HTR-8/SVneo (cell line): ENCODE measurements around the gene TNN.

Source experiments
- DNase-seq: peaks from one replicate; pipeline ENCODE4 v3.0.0; 2011; ENCODE audit warnings: low spot score, mixed read lengths; ENCODE audit not compliant: insufficient read length
- FAIRE-seq: peaks from 2 replicates; lab custom pipeline; 2011; peaks lifted over from hg19 to GRCh38; lab: Jason Lieb, UNC

Gene TNN

GRCh38 chr1:175137369-175137768 is 69.7 kb downstream of the TNN start:
- DNase-seq (no peak), FAIRE-seq (no peak)

DNA sequence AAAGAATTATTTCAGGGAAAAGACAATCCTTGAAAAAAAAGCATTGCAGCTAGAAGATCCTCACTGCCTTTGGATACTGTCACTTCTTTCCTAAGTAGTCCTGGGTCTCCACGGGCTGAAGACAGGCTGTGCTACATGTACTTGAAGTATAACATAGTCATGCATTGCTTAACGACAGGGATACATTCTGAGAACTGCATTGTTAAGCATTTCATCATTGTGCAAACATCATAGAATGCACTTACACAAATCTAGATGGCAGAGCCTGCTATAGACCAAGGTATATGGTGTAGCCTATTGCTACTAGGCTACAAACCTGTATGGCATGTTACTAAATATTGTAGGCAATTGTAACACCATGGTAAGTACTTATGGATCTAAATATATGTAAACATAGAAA is 70.9 kb downstream of the TNN start:
- FAIRE-seq (no peak), DNase-seq (no peak)

- no peak for FAIRE-seq
- DNase-seq, result no peak
Measured at GRCh38 chr1:175145899-175146528, 78.4 kb downstream of the TNN start.

GRCh38 chr1:175146529-175147213 is 79.0 kb downstream of the TNN start:
- FAIRE-seq (no peak), DNase-seq (peak; percentile 62)

GRCh38 chr1:175147569-175147968 is 79.9 kb downstream of the TNN start:
- FAIRE-seq (no peak), DNase-seq (no peak)

- FAIRE-seq (no peak), DNase-seq (no peak)
Measured at GRCh38 chr1:175148068-175148467, 80.4 kb downstream of the TNN start.

DNA sequence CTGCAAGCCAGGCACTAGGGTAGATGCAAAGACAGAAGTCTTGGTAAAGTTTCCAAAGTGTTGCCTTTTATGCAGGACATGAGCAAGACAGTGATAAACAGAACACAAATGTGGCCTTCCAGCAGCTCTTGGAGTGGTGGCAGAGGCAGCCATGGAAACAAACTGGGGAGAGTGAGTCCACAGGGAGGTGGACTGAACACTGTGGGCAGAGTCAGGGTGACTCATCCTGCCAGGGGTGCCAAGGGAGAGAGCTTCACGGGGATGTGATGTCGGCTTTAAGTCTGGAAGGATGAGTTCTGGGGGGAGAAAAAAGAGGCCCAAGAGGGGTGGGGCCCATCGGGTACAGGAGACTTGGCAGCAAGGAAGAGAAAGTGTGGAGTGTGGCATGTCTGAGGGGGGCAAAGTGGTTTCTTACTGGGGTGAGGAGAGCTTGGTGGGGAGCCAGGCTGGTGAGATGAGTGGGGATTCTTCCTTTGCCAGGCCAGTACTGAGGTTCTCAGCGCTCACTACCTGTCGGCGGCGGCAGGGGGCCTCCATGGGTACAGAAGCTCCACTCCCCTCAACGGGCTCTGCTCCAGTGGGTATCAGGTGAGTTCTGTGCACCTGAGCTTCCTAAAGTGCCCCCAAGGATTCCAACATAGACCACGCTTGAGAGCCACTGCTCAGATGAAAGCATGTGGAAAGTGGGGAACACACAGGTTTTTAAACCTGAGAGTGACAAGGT is 83.1 kb downstream of the TNN start:
- FAIRE-seq, result no peak
- no peak for DNase-seq

DNA sequence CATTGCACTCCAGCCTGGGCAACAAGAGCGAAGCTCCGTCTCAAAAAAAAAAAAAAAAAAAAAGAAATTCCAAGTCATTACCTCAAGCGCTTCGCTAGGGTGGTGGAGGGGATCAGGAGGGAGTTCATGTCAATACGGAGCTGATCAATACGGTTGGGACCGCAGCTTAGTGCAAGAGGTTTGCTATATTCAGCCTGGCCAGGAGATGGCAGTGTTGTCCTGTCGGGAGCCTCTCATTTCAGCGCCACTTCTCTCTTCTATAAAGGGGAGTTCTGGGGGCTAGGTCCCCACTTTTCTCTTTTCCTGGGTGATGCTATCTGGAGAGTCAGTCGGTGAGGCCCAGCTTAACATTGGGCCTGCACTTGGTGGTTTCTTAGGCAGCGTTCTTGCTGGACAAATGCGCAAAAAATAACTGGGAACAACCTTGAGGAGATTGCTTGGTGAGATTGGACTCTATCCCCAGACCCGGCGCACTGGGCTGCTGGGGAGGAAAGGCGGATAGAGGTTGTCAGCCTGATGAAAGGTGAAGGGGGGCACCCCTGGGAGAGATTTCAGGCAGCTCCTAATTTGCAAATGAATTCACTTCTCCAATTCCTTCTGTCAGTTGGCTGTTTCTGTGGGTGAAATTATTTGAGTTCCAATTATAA is 84.5 kb downstream of the TNN start:
- peak; percentile 59 for DNase-seq
- no peak for FAIRE-seq

DNA sequence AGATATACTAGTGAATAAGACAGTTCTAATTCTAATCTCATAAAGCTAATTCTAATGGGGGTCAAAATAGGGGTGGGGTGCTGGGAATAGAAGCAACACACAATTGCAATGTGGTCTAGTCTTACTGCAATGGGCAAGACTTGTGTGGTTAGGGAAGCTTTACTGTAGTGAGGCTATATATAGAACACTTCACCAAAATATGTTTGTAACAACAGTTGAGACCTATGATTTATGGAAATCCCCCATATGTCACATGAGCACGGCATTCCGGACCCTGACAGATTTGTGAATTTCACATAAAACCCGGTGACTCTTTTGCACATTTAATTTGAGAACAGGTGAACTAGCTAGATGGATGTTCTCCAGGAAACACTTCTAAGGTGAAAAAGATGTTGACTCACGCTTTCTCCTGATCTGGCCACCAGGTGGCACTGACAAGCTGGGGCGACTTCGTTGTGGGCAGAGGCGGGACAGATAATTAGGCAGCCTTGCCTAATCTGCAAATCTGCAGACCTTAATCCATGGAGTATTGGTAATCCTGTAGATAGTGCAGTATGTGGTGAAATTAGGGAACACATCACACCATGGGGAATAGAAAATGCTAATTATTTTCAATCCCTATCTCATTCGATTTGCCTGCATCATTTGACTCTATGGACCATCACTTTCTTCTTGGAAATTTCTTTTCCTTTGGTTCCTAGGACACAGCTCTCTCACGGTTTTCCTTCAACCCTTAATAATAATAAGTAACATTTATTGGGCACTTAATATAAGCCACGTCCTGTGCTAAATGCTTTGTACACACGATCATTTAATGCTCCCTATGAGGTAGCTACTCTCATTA is 87.2 kb downstream of the TNN start:
- FAIRE-seq (peak; percentile 46), DNase-seq (peak; percentile 40)

DNA sequence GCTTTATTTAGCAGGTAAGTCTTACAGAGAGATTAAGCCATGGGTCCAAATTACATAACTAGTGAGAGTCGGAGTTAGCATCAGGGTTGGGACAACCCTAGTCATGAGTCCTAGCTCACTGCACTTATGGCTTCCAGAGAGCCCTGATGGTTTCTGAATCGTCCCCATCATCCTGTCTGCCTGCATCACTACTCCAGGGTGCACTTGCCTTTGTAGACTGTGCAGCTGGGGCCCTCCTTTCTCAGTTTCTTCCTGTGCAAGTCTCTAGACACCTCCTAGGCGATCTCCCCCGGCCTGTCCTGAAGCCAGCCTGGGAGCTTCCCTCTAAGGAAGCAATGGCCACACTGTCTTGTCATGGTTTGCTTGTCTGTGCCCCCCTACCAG is 87.8 kb downstream of the TNN start:
- DNase-seq, result no peak
- no peak for FAIRE-seq

- DNase-seq, result no peak
- no peak for FAIRE-seq
Measured at GRCh38 chr1:175155936-175156335, 88.3 kb downstream of the TNN start.

- FAIRE-seq, result no peak
- DNase-seq, result no peak
Measured at GRCh38 chr1:175157200-175157599, 89.6 kb downstream of the TNN start.

DNA sequence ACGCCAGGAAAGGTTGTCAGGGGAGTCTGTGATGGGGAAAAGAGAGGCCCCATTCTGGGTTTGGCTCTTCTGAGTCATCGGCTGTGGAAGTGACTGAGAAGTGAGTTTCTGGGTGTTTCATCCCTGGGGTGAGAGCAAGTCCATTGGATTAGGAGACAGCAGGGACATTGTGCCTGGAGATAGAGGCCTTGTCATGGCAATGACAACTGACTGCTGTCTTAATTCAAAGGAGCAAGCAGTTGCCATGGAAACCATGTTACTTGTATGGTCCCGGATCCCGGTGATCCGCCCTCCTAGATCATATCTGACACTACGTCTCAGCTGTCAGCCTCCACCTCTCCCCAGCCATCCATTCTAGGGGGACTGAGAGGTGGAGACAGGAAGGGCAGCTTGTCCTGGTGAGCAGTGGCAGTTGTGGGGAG is 90.5 kb downstream of the TNN start:
- no peak for FAIRE-seq
- no peak for DNase-seq

- FAIRE-seq, result no peak
- no peak for DNase-seq
Measured at GRCh38 chr1:175162955-175163354, 95.3 kb downstream of the TNN start.

DNA sequence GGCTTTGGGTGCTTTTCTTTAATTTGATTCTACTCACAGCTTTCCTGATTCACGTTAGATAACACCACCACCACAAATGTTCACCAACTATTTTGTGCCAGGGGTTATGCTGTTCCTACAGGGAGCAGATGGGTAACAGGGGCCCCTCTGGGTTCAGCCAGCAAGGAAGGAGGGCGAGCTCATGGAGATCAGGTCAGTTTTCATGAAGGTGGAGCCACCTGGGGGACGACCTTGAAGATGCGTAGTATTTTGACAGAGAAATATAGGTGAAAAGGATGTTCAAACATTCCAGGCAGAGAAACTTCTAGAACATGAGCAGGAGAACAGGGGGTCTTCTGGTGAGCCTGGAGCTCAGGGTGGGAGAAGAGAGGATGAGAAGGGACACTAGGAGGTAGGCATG is 96.1 kb downstream of the TNN start:
- DNase-seq, result no peak
- no peak for FAIRE-seq

GRCh38 chr1:175164751-175165150 is 97.1 kb downstream of the TNN start:
- FAIRE-seq (no peak), DNase-seq (no peak)

- FAIRE-seq (no peak), DNase-seq (no peak)
Measured at GRCh38 chr1:175166746-175167145, 99.1 kb downstream of the TNN start.

DNA sequence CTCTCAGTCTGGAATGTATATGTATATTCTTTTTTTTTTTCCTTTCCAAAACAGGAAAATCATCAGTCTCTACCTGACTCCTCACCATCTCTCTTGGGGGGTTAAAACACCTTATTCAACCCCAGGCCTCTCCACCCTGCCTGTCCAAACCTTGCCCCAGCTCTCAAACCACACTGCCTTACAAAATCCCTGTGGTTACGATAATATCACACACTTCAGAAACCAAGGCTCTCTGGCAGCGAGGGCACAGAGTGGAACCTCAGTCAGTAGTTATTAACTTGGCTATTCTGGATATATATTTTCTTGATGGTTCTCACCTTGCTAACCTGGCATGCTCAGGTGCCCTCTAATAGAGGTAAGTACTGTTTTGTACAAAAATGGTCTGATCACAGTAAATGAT is 100.2 kb downstream of the TNN start:
- no peak for FAIRE-seq
- no peak for DNase-seq

DNA sequence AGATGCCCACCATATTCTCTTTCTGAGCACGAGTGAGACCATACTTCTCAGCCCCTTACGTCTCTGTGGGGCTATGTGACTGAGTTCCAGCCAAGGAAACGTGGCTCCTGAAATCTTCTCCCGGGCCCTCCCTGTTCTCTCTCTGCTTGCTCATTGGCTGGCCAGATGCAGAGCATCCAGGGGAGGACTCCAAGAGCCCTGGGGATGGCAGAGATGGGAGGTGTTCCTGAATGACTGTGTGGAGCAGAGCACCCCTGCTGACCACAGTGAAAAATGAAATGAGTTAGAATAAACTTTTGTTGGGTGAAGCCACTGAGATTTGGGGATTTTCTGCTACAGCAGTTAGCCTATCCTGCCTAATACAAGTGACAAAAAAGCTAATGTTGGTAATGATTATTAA is 101.1 kb downstream of the TNN start:
- no peak for FAIRE-seq
- DNase-seq, result no peak
